ENCODE data around the gene UPF3B. TPM values are rescaled to one million over a fixed set of nuclear protein-coding genes. Genes with fewer than 3 reads are reported as not detected.

The UPF3B gene
- total and polyA plus RNA-seq, 9 of the 15 experiments (the other 6 are each of a cell fraction or from before 2014, with no cell fraction given) = 17.6 to 57.0 (median 32.3) TPM

DNA sequence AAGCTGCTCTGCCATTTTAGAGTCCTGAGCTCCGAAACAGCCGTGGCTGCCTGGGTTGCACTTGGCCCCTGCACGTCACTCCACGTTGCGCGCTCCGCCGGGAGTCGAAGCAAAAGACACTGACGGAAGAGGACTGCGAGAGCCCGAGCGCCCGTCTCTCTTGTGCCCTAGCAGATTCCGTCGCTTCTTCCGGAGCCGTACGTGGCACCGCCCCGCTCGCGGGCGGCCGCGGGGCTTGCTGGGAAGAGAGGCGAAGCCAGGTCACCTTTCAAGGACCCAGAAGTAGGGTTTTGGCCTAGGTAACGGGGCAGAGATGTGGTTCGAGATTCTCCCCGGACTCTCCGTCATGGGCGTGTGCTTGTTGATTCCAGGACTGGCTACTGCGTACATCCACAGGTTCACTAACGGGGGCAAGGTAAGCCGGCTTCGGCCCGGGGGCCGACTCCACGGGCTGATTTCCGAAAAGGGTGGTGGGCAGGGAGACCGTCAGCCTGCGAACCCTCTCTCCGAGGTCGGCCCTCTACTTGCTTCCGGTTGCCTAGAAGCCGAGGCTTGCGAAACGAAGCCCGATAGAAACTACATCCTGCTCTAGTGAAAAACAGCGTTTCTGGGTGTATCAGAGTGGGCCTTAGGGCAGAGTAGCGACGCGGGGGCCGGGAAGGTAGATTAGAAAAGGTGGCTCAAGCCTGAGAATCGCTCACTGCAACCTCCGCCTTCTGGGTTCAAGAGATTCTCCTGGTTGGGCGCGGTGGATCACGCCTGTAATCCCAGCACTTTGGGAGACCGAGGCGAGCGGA lies 19.0 kb upstream of the UPF3B start, which contains the start of the genes NDUFA1 and RNF113A (continued):
- TF ChIP-seq, protein P1, sequence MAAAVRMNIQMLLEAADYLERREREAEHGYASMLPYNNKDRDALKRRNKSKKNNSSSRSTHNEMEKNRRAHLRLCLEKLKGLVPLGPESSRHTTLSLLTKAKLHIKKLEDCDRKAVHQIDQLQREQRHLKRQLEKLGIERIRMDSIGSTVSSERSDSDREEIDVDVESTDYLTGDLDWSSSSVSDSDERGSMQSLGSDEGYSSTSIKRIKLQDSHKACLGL (CRISPR knock-in tag; IDR thresholded peaks at IDR 0.05; ENCODE audit: borderline replicate concordance, poor library complexity, severe bottlenecking) = no peak
- TF ChIP-seq U2AF1 (optimal IDR thresholded peaks at IDR 0.05; ENCODE audit: low read depth, low read length) = no peak
- TF ChIP-seq HSF4 (CRISPR knock-in tag; IDR thresholded peaks at IDR 0.05; ENCODE audit: borderline replicate concordance) = no peak
- TF ChIP-seq ZNF3 (CRISPR knock-in tag; IDR thresholded peaks at IDR 0.05) = no peak
- TF ChIP-seq CC2D1A (IDR thresholded peaks at IDR 0.05) = no peak
- TF ChIP-seq SMAD2 (IDR thresholded peaks at IDR 0.05; ENCODE audit: low read depth, low read length) = no peak
- no peak for TF ChIP-seq HDGF (IDR thresholded peaks at IDR 0.05)
- peak; percentile 91 for TF ChIP-seq POLR2A (conservative IDR thresholded peaks at IDR 0.05)
- TF ChIP-seq, protein P2, sequence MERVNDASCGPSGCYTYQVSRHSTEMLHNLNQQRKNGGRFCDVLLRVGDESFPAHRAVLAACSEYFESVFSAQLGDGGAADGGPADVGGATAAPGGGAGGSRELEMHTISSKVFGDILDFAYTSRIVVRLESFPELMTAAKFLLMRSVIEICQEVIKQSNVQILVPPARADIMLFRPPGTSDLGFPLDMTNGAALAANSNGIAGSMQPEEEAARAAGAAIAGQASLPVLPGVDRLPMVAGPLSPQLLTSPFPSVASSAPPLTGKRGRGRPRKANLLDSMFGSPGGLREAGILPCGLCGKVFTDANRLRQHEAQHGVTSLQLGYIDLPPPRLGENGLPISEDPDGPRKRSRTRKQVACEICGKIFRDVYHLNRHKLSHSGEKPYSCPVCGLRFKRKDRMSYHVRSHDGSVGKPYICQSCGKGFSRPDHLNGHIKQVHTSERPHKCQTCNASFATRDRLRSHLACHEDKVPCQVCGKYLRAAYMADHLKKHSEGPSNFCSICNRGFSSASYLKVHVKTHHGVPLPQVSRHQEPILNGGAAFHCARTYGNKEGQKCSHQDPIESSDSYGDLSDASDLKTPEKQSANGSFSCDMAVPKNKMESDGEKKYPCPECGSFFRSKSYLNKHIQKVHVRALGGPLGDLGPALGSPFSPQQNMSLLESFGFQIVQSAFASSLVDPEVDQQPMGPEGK (CRISPR knock-in tag; IDR thresholded peaks at IDR 0.05; ENCODE audit: borderline replicate concordance) = no peak
- 0 out of 2 replicates have a peak, but pooled peaks have one; percentile 26 for TF ChIP-seq ZNF584 (CRISPR knock-in tag; IDR thresholded peaks at IDR 0.05; ENCODE audit: low read depth)
- TF ChIP-seq ASH1L (IDR thresholded peaks at IDR 0.05; ENCODE audit: borderline replicate concordance, low read depth, partially characterized antibody) = no peak
- TF ChIP-seq NR2C1 (IDR thresholded peaks at IDR 0.05) = peak; percentile 46; the same call in 1 of the 2 replicates
- peak; percentile 64 for TF ChIP-seq NR2C1 (tag; IDR thresholded peaks at IDR 0.05)
- TF ChIP-seq NCOA1 (IDR thresholded peaks at IDR 0.05; ENCODE audit: low read depth) = no peak
- TF ChIP-seq HNRNPK (IDR thresholded peaks at IDR 0.05; ENCODE audit: low read depth, low read length, poor library complexity, severe bottlenecking) = no peak
- TF ChIP-seq CBX8 (IDR thresholded peaks at IDR 0.05; ENCODE audit: borderline replicate concordance, extremely low read depth, low read depth, low read length, poor library complexity, severe bottlenecking) = no peak
- TF ChIP-seq ZNF263 (CRISPR knock-in tag; IDR thresholded peaks at IDR 0.05; ENCODE audit: borderline replicate concordance) = peak; percentile 24
- peak; percentile 89 for TF ChIP-seq TAF1 (IDR thresholded peaks at IDR 0.05; ENCODE audit: control insufficient read depth, extremely low read depth, insufficient read depth, low read length, severe bottlenecking)
- no peak for TF ChIP-seq ZNF274 (IDR thresholded peaks at IDR 0.05; ENCODE audit: borderline replicate concordance, low read depth, low read length)
- no peak for TF ChIP-seq ILK (tag; IDR thresholded peaks at IDR 0.05; ENCODE audit: borderline replicate concordance, low read depth)
- no peak for TF ChIP-seq ZBTB12 (CRISPR knock-in tag; IDR thresholded peaks at IDR 0.05)
- no peak for TF ChIP-seq RHOXF2B (CRISPR knock-in tag; conservative IDR thresholded peaks at IDR 0.05)
- TF ChIP-seq ZBTB1 (CRISPR knock-in tag; IDR thresholded peaks at IDR 0.05; ENCODE audit: borderline replicate concordance, low read depth) = no peak; the same call in 1 of the 2 replicates
